ENCODE results near the gene LYRM9. TPM values are rescaled to one million over a fixed set of nuclear protein-coding genes. Genes with fewer than 3 reads are reported as not detected.
"Not testable (repeated sequence)": the region's sequence is repeated elsewhere in the genome, so short reads cannot be mapped to it uniquely, and the experiment has no call there.

LYRM9 gene
- total RNA-seq, 2 experiments from 2014 or later: 5.3 to 6.9 TPM

GRCh38 chr17:27846042-27846655 is 47.0 kb downstream of the LYRM9 start:
- H3K27me3 Mint-ChIP-seq (ENCODE audit: low read depth): no peaks in the 10 kb centered on the region
- peak overlapping the region; percentile 60 for H3K4me3 Mint-ChIP-seq
- peak; percentile 30 for DNase-seq
- peak overlapping the region; percentile 34 for H3K27ac Mint-ChIP-seq
- no peaks in the 10 kb centered on the region for H3K36me3 Mint-ChIP-seq (ENCODE audit: low read depth)
- intact Hi-C loops (cut with micrococcal nuclease): loop anchor here (1.0 kb wide), 1 partner anchor 36 kb away; no protein-coding TSS in a partner anchor
- CTCF ChIA-PET: interaction anchor here (0.6 to 1.9 kb wide), 6 partner anchors 23 to 45 kb away, joined by 3 to 8 read pairs (median 4); no protein-coding TSS in a partner anchor
- no peaks in the 10 kb centered on the region for H3K9me3 Mint-ChIP-seq
- peaks cover 16% of the 10 kb centered on the region for H3K4me1 Mint-ChIP-seq (ENCODE audit: low read depth)

DNA sequence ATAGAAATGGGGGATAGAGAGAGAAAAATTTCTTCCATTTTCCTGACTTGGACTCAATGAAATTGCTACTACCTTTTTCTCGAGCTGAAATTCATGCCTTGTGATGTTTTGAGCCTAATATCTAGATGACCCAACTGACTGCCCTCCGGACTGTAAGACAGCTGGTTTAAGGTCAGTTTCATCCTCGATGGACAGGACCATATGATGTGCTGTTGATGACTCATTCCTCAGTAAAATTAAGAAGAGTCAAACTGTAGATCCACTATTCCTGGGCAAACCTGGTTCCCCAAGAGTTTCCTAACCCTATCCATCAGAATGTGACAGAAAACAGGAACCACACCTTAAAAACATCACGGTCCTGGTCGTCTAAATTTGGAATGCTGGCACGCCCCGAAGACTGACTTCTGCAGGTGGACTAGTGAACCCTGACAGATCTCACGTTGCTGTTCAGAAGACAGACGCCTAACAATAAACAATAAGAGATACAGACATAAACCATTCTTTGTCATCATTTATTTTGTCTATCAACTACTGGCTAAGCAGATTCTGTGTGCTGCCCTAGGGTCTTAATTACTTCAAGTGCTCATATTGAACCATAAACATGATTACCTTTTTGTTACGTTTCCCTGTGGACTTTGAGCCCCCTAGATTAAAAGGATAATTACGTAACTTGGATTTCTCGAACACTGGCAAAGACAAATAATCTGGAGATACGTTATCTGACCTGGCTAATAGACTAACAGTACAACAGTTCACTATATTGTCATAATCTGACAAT is 47.7 kb downstream of the LYRM9 start:
- no peak for DNase-seq
- CTCF ChIA-PET: interaction anchor here (0.6 to 1.3 kb wide), 2 partner anchors 35 to 45 kb away, joined by 4 to 5 read pairs; no protein-coding TSS in a partner anchor
- H3K27ac Mint-ChIP-seq: no peak overlapping the region
- H3K4me3 Mint-ChIP-seq: no peak overlapping the region
- intact Hi-C loops (cut with micrococcal nuclease): loop anchor here (1.0 kb wide), 1 partner anchor 35 kb away; no protein-coding TSS in a partner anchor
- H3K4me1 Mint-ChIP-seq (ENCODE audit: low read depth): peaks cover 16% of the 10 kb centered on the region
- H3K9me3 Mint-ChIP-seq: no peaks in the 10 kb centered on the region
- H3K27me3 Mint-ChIP-seq (ENCODE audit: low read depth): no peaks in the 10 kb centered on the region
- no peaks in the 10 kb centered on the region for H3K36me3 Mint-ChIP-seq (ENCODE audit: low read depth)

- no peaks in the 10 kb centered on the region for H3K27me3 Mint-ChIP-seq (ENCODE audit: low read depth)
Measured at GRCh38 chr17:27840688-27841087, 52.5 kb downstream of the LYRM9 start.

DNA sequence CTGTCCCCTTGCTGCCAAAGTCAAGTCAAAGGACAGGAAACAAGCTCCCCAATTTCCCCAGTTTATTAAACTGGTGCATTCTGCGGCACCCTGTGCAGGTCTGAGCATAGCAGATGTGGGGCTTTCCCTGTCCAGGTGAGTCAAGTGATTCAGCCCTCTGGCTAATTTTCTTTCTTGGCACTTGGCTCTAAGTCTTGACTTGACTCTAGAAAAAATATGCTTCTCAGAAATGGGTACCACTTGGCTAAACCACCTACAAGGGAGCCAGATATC is 52.8 kb downstream of the LYRM9 start:
- H3K27ac Mint-ChIP-seq; H3K4me3 Mint-ChIP-seq; H3K9me3 Mint-ChIP-seq; H3K36me3 Mint-ChIP-seq (ENCODE audit: low read depth); H3K27me3 Mint-ChIP-seq (ENCODE audit: low read depth); H3K4me1 Mint-ChIP-seq (ENCODE audit: low read depth); CTCF ChIA-PET; DNase-seq; intact Hi-C loops (cut with micrococcal nuclease): not testable (repeated sequence)

More at GRCh38 chr17:27840688-27841087, 52.5 kb downstream of the LYRM9 start:
- CTCF ChIA-PET: no interaction called here
- intact Hi-C loops (cut with micrococcal nuclease): no loop called here
- Mint-ChIP-seq H3K4me3 (no peak overlapping the region), H3K4me1 (ENCODE audit: low read depth) (no peaks in the 10 kb centered on the region), H3K27ac (no peak overlapping the region), H3K36me3 (ENCODE audit: low read depth) (no peaks in the 10 kb centered on the region), H3K9me3 (no peaks in the 10 kb centered on the region)
- no peak for DNase-seq

GRCh38 chr17:27839571-27840405 is 53.4 kb downstream of the LYRM9 start:
- H3K9me3 Mint-ChIP-seq; H3K27ac Mint-ChIP-seq; intact Hi-C loops (cut with micrococcal nuclease); H3K36me3 Mint-ChIP-seq (ENCODE audit: low read depth); H3K4me3 Mint-ChIP-seq; H3K27me3 Mint-ChIP-seq (ENCODE audit: low read depth); H3K4me1 Mint-ChIP-seq (ENCODE audit: low read depth); CTCF ChIA-PET; DNase-seq: not testable (repeated sequence)

GRCh38 chr17:27838607-27839006 is 54.6 kb downstream of the LYRM9 start:
- H3K4me1 Mint-ChIP-seq (ENCODE audit: low read depth); H3K27me3 Mint-ChIP-seq (ENCODE audit: low read depth); DNase-seq; intact Hi-C loops (cut with micrococcal nuclease); H3K9me3 Mint-ChIP-seq; CTCF ChIA-PET; H3K4me3 Mint-ChIP-seq; H3K27ac Mint-ChIP-seq; H3K36me3 Mint-ChIP-seq (ENCODE audit: low read depth): not testable (repeated sequence)

DNA sequence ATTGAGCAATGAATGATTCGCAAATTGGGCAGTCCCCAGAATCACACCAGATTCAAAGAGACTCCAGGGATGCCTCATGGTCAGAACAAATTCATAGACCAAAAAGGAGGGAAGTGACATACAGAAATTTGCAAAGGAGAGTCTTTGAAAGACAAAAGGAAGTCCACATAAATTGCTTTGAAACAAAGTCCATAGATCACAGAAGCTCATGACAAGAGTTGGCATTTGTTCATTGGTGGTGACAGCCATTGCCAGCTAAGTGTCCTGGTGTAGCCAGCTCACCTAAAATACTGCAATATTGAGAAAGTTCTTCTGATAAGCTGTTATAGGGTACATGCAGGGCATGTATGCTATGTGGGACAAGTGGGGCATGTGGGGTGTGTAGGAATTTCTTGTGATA is 55.4 kb downstream of the LYRM9 start:
- H3K4me1 Mint-ChIP-seq (ENCODE audit: low read depth); DNase-seq; H3K27ac Mint-ChIP-seq; H3K36me3 Mint-ChIP-seq (ENCODE audit: low read depth); H3K27me3 Mint-ChIP-seq (ENCODE audit: low read depth); H3K9me3 Mint-ChIP-seq; intact Hi-C loops (cut with micrococcal nuclease); H3K4me3 Mint-ChIP-seq: not testable (repeated sequence)
- CTCF ChIA-PET: interaction anchor here (1.4 to 2.6 kb wide), 2 partner anchors 32 to 82 kb away, joined by 3 to 14 read pairs; no protein-coding TSS in a partner anchor

DNA sequence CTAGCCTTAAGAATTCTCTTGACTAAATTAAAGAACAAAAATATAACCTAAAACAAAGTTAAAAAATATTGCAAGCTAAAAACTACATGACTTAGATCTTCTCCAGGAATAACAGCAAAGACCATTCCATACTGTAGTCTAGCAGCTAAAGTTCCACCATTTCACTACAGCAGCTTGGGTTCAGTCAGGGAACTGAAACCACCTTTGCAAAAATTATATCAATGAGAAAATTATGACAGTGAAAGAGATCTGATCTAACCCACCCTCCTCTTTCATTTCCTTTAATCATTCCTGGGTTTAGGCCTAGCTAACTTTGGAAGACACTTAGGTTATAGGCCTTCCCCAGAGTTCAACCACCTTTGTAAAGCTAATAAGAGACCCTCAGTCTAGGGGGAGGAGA is 56.5 kb downstream of the LYRM9 start:
- Mint-ChIP-seq H3K4me1 (ENCODE audit: low read depth) (no peaks in the 10 kb centered on the region), H3K27ac (no peak overlapping the region), H3K4me3 (no peak overlapping the region), H3K27me3 (ENCODE audit: low read depth) (no peaks in the 10 kb centered on the region), H3K9me3 (peaks cover 4% of the 10 kb centered on the region), H3K36me3 (ENCODE audit: low read depth) (no peaks in the 10 kb centered on the region)
- CTCF ChIA-PET: interaction anchor here (0.9 to 2.6 kb wide), 4 partner anchors 15 to 80 kb away, joined by 3 to 14 read pairs (median 4); no protein-coding TSS in a partner anchor
- no peak for DNase-seq
- intact Hi-C loops (cut with micrococcal nuclease): no loop called here

- H3K9me3 Mint-ChIP-seq: peaks cover 4% of the 10 kb centered on the region
- CTCF ChIA-PET: interaction anchor here (1.0 to 1.2 kb wide), 2 partner anchors 45 to 60 kb away, joined by 3 to 6 read pairs; no protein-coding TSS in a partner anchor
- intact Hi-C loops (cut with micrococcal nuclease): no loop called here
- no peaks in the 10 kb centered on the region for H3K27me3 Mint-ChIP-seq (ENCODE audit: low read depth)
- H3K27ac Mint-ChIP-seq: no peak overlapping the region
- no peak overlapping the region for H3K4me3 Mint-ChIP-seq
- DNase-seq: no peak
- H3K36me3 Mint-ChIP-seq (ENCODE audit: low read depth): no peaks in the 10 kb centered on the region
- no peaks in the 10 kb centered on the region for H3K4me1 Mint-ChIP-seq (ENCODE audit: low read depth)
Measured at GRCh38 chr17:27834571-27834970, 58.6 kb downstream of the LYRM9 start.

DNA sequence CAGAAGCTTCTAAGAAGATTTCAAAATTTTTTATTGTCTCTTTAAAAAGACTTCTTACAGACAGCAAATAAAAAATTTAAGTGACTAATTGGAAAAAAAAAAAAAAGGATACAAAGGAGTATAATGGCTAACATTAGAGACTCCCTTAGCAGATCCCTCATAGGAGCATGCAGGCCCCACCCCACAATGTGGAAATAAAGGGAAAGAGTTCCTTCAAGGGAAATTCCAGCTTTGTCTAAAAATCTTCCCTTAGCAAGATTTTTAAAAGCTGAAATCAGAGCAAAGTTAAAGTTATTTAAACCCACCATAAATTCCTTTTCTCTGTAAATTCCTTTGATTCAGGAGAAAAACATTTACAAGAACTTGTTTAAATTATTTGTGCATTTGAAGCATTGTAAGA is 60.3 kb downstream of the LYRM9 start:
- intact Hi-C loops (cut with micrococcal nuclease): no loop called here
- no peak overlapping the region for H3K4me3 Mint-ChIP-seq

GRCh38 chr17:27829888-27830287 is 63.3 kb downstream of the LYRM9 start:
- H3K27me3 Mint-ChIP-seq (ENCODE audit: low read depth); H3K27ac Mint-ChIP-seq; H3K9me3 Mint-ChIP-seq; CTCF ChIA-PET; H3K36me3 Mint-ChIP-seq (ENCODE audit: low read depth); H3K4me1 Mint-ChIP-seq (ENCODE audit: low read depth); intact Hi-C loops (cut with micrococcal nuclease); DNase-seq; H3K4me3 Mint-ChIP-seq: not testable (repeated sequence)

More for the DNA sequence above, 60.3 kb downstream of the LYRM9 start:
- CTCF ChIA-PET: interaction anchor here (0.7 to 2.2 kb wide), 3 partner anchors 28 to 399 kb away, joined by 3 to 7 read pairs (median 3); no protein-coding TSS in a partner anchor
- no peaks in the 10 kb centered on the region for H3K36me3 Mint-ChIP-seq (ENCODE audit: low read depth)
- no peak overlapping the region for H3K27ac Mint-ChIP-seq
- DNase-seq: no peak
- peaks cover 3% of the 10 kb centered on the region for H3K4me1 Mint-ChIP-seq (ENCODE audit: low read depth)
- peaks cover 2% of the 10 kb centered on the region for H3K27me3 Mint-ChIP-seq (ENCODE audit: low read depth)
- H3K9me3 Mint-ChIP-seq: peaks cover 4% of the 10 kb centered on the region

DNA sequence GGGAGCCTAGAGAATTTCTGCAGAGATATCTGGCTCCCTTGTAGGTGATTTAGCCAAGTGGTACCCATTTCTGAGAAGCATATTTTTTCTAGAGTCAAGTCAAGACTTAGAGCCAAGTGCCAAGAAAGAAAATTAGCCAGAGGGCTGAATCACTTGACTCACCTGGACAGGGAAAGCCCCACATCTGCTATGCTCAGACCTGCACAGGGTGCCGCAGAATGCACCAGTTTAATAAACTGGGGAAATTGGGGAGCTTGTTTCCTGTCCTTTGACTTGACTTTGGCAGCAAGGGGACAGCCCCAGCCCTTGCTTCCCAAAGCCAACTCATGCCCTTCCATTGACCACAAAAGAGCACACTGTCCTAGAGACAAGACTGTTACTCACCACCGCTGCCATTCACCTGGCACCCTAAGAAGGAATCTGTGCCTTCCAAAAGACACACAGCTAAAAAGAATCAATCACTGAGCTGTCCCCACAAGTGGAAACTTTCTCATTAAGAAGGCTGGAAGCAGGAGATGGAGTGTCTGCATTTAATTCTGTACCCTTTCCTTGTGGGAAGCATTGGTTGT is 63.9 kb downstream of the LYRM9 start:
- H3K27ac Mint-ChIP-seq; H3K27me3 Mint-ChIP-seq (ENCODE audit: low read depth); CTCF ChIA-PET; H3K36me3 Mint-ChIP-seq (ENCODE audit: low read depth); H3K4me1 Mint-ChIP-seq (ENCODE audit: low read depth); H3K9me3 Mint-ChIP-seq; DNase-seq; intact Hi-C loops (cut with micrococcal nuclease); H3K4me3 Mint-ChIP-seq: not testable (repeated sequence)

Data from activated naive CD4-positive, alpha-beta T cell treated with anti-CD3 and anti-CD28 coated beads for 36 hours (primary cell).